GM18520 (cell line): ENCODE data around the gene CGN.

ENCODE experiments used
- ATAC-seq: cut with Tn5 transposase; IDR thresholded peaks from one replicate; pipeline ENCODE4 v1.9.1; 2021; ENCODE audit not compliant: unreplicated experiment

The CGN gene

GRCh38 chr1:151547119-151547899 lies 36.1 kb downstream of the CGN start:
- ATAC-seq: no peak

- ATAC-seq: no peak
These were observed 36.7 kb downstream of the CGN start for GRCh38 chr1:151547900-151548230.

GRCh38 chr1:151549199-151549598 lies 38.0 kb downstream of the CGN start:
- ATAC-seq: no peak

- no peak for ATAC-seq
These were observed 42.5 kb downstream of the CGN start for GRCh38 chr1:151553659-151554058.

GRCh38 chr1:151556052-151556451 lies 44.9 kb downstream of the CGN start:
- ATAC-seq: no peak

- ATAC-seq: no peak
These were observed 51.5 kb downstream of the CGN start for GRCh38 chr1:151562661-151563060.

- ATAC-seq: no peak
These were observed 52.2 kb downstream of the CGN start for GRCh38 chr1:151563376-151563775.

- ATAC-seq: no peak
These were observed 54.5 kb downstream of the CGN start for GRCh38 chr1:151565502-151566189.

- ATAC-seq: no peak
These were observed 57.5 kb downstream of the CGN start for GRCh38 chr1:151568626-151569088.

GRCh38 chr1:151570819-151571218 lies 59.6 kb downstream of the CGN start:
- no peak for ATAC-seq

GRCh38 chr1:151574575-151575529 lies 63.7 kb downstream of the CGN start:
- no peak for ATAC-seq

- no peak for ATAC-seq
These were observed 66.0 kb downstream of the CGN start for GRCh38 chr1:151577173-151577572.

GRCh38 chr1:151578941-151579340 lies 67.8 kb downstream of the CGN start:
- no peak for ATAC-seq

- ATAC-seq: no peak
These were observed 68.4 kb downstream of the CGN start for GRCh38 chr1:151579436-151580225.

- no peak for ATAC-seq
These were observed 70.3 kb downstream of the CGN start for GRCh38 chr1:151581451-151581850.

- ATAC-seq: no peak
These were observed 70.7 kb downstream of the CGN start for GRCh38 chr1:151581921-151582320.

- ATAC-seq: no peak
These were observed 72.6 kb downstream of the CGN start for GRCh38 chr1:151583796-151584195.

- ATAC-seq: no peak
These were observed 73.1 kb downstream of the CGN start for GRCh38 chr1:151584278-151584677.

- no peak for ATAC-seq
These were observed 73.6 kb downstream of the CGN start for GRCh38 chr1:151584780-151585179.

GRCh38 chr1:151585622-151586021 lies 74.4 kb downstream of the CGN start:
- no peak for ATAC-seq
